RPMI8226 (cell line): ENCODE data around the gene SPOCK1.

Source experiments
- DNase-seq: peaks from one replicate; pipeline ENCODE4 v3.0.0-alpha.2; 2015

The SPOCK1 gene

GRCh38 chr5:137290373-137290772 is 208.8 kb downstream of the SPOCK1 start:
- DNase-seq = no peak

GRCh38 chr5:137289856-137290255 is 209.3 kb downstream of the SPOCK1 start:
- no peak for DNase-seq

GRCh38 chr5:137287569-137287968 is 211.6 kb downstream of the SPOCK1 start:
- no peak for DNase-seq

GRCh38 chr5:137286025-137286610 is 213.0 kb downstream of the SPOCK1 start:
- DNase-seq = no peak

- DNase-seq = no peak
Measured at GRCh38 chr5:137283801-137284200, 215.3 kb downstream of the SPOCK1 start.

GRCh38 chr5:137282216-137282615 is 216.9 kb downstream of the SPOCK1 start:
- no peak for DNase-seq

GRCh38 chr5:137281201-137281600 is 217.9 kb downstream of the SPOCK1 start:
- no peak for DNase-seq

GRCh38 chr5:137280656-137281055 is 218.5 kb downstream of the SPOCK1 start:
- no peak for DNase-seq

- no peak for DNase-seq
Measured at GRCh38 chr5:137279521-137280231, 219.4 kb downstream of the SPOCK1 start.

- DNase-seq = no peak
Measured at GRCh38 chr5:137278476-137278875, 220.7 kb downstream of the SPOCK1 start.

- DNase-seq = no peak
Measured at GRCh38 chr5:137275083-137275482, 224.0 kb downstream of the SPOCK1 start.

- no peak for DNase-seq
Measured at GRCh38 chr5:137273511-137273910, 225.6 kb downstream of the SPOCK1 start.

GRCh38 chr5:137272831-137273230 is 226.3 kb downstream of the SPOCK1 start:
- no peak for DNase-seq

- no peak for DNase-seq
Measured at GRCh38 chr5:137269946-137270345, 229.2 kb downstream of the SPOCK1 start.

GRCh38 chr5:137269274-137269673 is 229.9 kb downstream of the SPOCK1 start:
- no peak for DNase-seq

- no peak for DNase-seq
Measured at GRCh38 chr5:137268646-137269045, 230.5 kb downstream of the SPOCK1 start.

- no peak for DNase-seq
Measured at GRCh38 chr5:137266186-137266585, 232.9 kb downstream of the SPOCK1 start.

GRCh38 chr5:137265457-137265856 is 233.7 kb downstream of the SPOCK1 start:
- no peak for DNase-seq

GRCh38 chr5:137264573-137264972 is 234.6 kb downstream of the SPOCK1 start:
- DNase-seq = no peak

- no peak for DNase-seq
Measured at GRCh38 chr5:137264041-137264440, 235.1 kb downstream of the SPOCK1 start.

GRCh38 chr5:137263371-137264005 is 235.6 kb downstream of the SPOCK1 start:
- DNase-seq = no peak

- no peak for DNase-seq
Measured at GRCh38 chr5:137262818-137263217, 236.3 kb downstream of the SPOCK1 start.

- DNase-seq = no peak
Measured at GRCh38 chr5:137260820-137261695, 238.1 kb downstream of the SPOCK1 start.
